Liver (tissue), 3 donors: ENCODE data around the gene AHRR.

Experiments used
- CTCF ChIP-seq: fragments of 150-350 bp; IDR thresholded peaks from 2 replicates; pipeline ENCODE4 v1.5.1; 2017; ENCODE audit warnings: improper control_type of control experiment, low read depth, low read length; ENCODE audit not compliant: missing input control
- EGR1 ChIP-seq, 2 donors: IDR thresholded peaks; 2 replicates each; pipeline ENCODE4 v1.6.1; 2016 to 2018; ENCODE audit warnings: antibody characterized with exemption in 2 of 2, low read depth in 2 of 2
- FOXA1 ChIP-seq: IDR thresholded peaks from 2 replicates; pipeline ENCODE4 v1.6.1; 2016; ENCODE audit warnings: antibody characterized with exemption
- HNF4A ChIP-seq, 2 donors: conservative IDR thresholded peaks; 2 replicates each; pipeline ENCODE4 v1.6.1; 2016; ENCODE audit warnings: antibody characterized with exemption in 2 of 2, mild to moderate bottlenecking in 2 of 2
- NR2F2 ChIP-seq: IDR thresholded peaks from 2 replicates; pipeline ENCODE4 v1.6.1; 2016; ENCODE audit warnings: antibody characterized with exemption
- RAD21 ChIP-seq, 2 donors: IDR thresholded peaks; 2 replicates each; pipeline ENCODE4 v1.6.1; 2016; ENCODE audit warnings: antibody characterized with exemption in 2 of 2, mild to moderate bottlenecking in 2 of 2
- REST ChIP-seq: IDR thresholded peaks from 2 replicates; pipeline ENCODE4 v1.6.1; 2016; ENCODE audit warnings: antibody characterized with exemption, mild to moderate bottlenecking
- SP1 ChIP-seq: IDR thresholded peaks from 2 replicates; pipeline ENCODE4 v1.6.1; 2018; ENCODE audit warnings: antibody characterized with exemption, mild to moderate bottlenecking
- TAF1 ChIP-seq: conservative IDR thresholded peaks from 2 replicates; pipeline ENCODE4 v1.6.1; 2016; ENCODE audit warnings: antibody characterized with exemption, mild to moderate bottlenecking
- YY1 ChIP-seq: IDR thresholded peaks from 2 replicates; pipeline ENCODE4 v1.6.1; 2016; ENCODE audit warnings: antibody characterized with exemption, mild to moderate bottlenecking
- TF ChIP-seq, protein P1 (sequence below): IDR thresholded peaks from 2 replicates; pipeline ENCODE4 v1.6.1; 2016; ENCODE audit warnings: antibody characterized with exemption
- donor health status: healthy.
- donor health status: healthy.

DNA sequence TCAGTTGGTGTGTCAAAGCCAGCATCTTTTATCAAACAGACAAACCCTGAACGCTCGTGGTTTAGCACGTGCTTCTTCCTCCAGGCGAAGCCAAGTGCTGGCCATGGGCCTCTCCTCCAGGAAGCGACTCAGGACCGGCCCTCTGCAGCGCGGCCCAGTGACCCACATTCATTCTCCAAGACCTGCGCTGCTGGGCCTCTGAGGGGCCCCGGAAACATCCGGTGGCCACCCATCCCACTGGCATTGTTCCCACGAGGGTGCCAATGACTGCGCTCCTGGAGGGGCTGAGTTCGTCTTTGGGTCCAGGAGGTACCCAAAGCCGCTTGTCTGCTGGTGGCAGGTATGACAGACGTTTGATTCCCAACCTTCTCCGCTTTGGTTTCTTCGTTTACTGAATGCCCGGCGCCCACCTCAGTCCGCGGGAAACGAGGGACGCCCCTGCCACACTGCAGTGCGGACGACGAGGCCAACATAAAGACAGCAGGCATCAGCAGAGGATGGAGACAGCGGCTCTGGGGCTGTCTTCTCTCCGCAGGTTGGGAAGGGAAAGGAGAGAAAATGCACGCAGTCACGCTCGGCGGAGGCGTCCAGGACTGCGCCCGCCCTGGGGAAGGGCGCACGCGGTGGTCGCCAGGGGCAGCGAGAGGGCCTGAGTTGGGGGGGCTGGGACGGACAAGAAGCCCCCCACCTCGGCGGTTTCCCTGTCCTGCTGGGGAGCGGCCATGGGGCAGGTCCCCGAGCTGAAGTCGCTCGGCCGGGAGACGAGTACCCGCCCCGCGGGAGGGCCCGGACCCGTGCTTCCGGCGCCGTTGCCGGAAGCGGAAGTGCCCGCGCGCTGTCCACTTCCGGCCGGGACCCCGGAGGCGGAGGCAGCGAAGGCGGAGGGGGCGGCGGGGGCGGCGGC is 121.1 kb downstream of the AHRR start, which contains the start of gene EXOC3:
- TF ChIP-seq FOXA1 (no peak), CTCF (no peak), TAF1 (no peak), REST (peak; percentile 84), EGR1 (IDR thresholded peaks at IDR 0.05; ENCODE audit: low read depth in 2 of 2) (no peak), RAD21 (IDR thresholded peaks at IDR 0.05) (no peak), YY1 (peak; percentile 48), HNF4A (conservative IDR thresholded peaks at IDR 0.05) (no peak), SP1 (no peak), NR2F2 (no peak)
- TF ChIP-seq, protein P1, sequence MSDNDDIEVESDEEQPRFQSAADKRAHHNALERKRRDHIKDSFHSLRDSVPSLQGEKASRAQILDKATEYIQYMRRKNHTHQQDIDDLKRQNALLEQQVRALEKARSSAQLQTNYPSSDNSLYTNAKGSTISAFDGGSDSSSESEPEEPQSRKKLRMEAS, result no peak
